ENCODE data around the gene ARHGAP15. TPM values are rescaled to one million over a fixed set of nuclear protein-coding genes. Genes with fewer than 3 reads are reported as not detected.

ARHGAP15 gene
- polyA plus RNA-seq, 1 donor from 2014 or later: 0.30 TPM

- no peaks in the 10 kb centered on the region for H3F3A ChIP-seq (ENCODE audit: insufficient read depth, low read length, poor library complexity, severe bottlenecking)
- no peak overlapping the region for H3K4me2 ChIP-seq (ENCODE audit: low read length)
- no peak overlapping the region for H3K27ac ChIP-seq (ENCODE audit: low read length)
- H3K9me3 ChIP-seq (ENCODE audit: low read length): no peaks in the 10 kb centered on the region
- no peaks in the 10 kb centered on the region for H3K9me2 ChIP-seq (ENCODE audit: insufficient read depth, low read length)
- H3K4me3 ChIP-seq (ENCODE audit: low read length): no peak overlapping the region
- no peaks in the 10 kb centered on the region for H3K79me2 ChIP-seq (replicated peaks; ENCODE audit: insufficient read depth, low read length)
- no peaks in the 10 kb centered on the region for H4K20me1 ChIP-seq (ENCODE audit: insufficient read depth)
- no peaks in the 10 kb centered on the region for H3K36me3 ChIP-seq (ENCODE audit: insufficient read depth, low read length)
- TF ChIP-seq EP300 (conservative IDR thresholded peaks at IDR 0.05; ENCODE audit: poor library complexity, severe bottlenecking) (no peak), SMC3 (conservative IDR thresholded peaks at IDR 0.05; ENCODE audit: poor library complexity) (no peak), MXI1 (conservative IDR thresholded peaks at IDR 0.05; ENCODE audit: poor library complexity, severe bottlenecking) (no peak), CTCF (IDR thresholded peaks at IDR 0.05; ENCODE audit: poor library complexity, severe bottlenecking) (no peak), TAF1 (IDR thresholded peaks at IDR 0.05; ENCODE audit: low read depth) (no peak), EZH2 (IDR thresholded peaks at IDR 0.05; ENCODE audit: borderline replicate concordance, insufficient read depth, low read length, poor library complexity, severe bottlenecking) (no peak), POLR2AphosphoS5 (IDR thresholded peaks at IDR 0.05) (no peak), RAD21 (conservative IDR thresholded peaks at IDR 0.05) (no peak)
- TF ChIP-seq, protein P1, sequence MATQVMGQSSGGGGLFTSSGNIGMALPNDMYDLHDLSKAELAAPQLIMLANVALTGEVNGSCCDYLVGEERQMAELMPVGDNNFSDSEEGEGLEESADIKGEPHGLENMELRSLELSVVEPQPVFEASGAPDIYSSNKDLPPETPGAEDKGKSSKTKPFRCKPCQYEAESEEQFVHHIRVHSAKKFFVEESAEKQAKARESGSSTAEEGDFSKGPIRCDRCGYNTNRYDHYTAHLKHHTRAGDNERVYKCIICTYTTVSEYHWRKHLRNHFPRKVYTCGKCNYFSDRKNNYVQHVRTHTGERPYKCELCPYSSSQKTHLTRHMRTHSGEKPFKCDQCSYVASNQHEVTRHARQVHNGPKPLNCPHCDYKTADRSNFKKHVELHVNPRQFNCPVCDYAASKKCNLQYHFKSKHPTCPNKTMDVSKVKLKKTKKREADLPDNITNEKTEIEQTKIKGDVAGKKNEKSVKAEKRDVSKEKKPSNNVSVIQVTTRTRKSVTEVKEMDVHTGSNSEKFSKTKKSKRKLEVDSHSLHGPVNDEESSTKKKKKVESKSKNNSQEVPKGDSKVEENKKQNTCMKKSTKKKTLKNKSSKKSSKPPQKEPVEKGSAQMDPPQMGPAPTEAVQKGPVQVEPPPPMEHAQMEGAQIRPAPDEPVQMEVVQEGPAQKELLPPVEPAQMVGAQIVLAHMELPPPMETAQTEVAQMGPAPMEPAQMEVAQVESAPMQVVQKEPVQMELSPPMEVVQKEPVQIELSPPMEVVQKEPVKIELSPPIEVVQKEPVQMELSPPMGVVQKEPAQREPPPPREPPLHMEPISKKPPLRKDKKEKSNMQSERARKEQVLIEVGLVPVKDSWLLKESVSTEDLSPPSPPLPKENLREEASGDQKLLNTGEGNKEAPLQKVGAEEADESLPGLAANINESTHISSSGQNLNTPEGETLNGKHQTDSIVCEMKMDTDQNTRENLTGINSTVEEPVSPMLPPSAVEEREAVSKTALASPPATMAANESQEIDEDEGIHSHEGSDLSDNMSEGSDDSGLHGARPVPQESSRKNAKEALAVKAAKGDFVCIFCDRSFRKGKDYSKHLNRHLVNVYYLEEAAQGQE (IDR thresholded peaks at IDR 0.05; ENCODE audit: borderline replicate concordance): no peak
- no peak overlapping the region for H2AFZ ChIP-seq (ENCODE audit: low read depth, low read length)
- H3K27me3 ChIP-seq (ENCODE audit: insufficient read depth, low read depth, low read length): no peaks in the 10 kb centered on the region
- H3K9ac ChIP-seq (ENCODE audit: low read length): no peak overlapping the region
These were observed 579.5 kb downstream of the ARHGAP15 start for GRCh38 chr2:143708682-143709081.

- Histone ChIP-seq H3K9me2 (ENCODE audit: insufficient read depth, low read length) (no peaks in the 10 kb centered on the region), H3K36me3 (ENCODE audit: insufficient read depth, low read length) (no peaks in the 10 kb centered on the region), H3K27ac (ENCODE audit: low read length) (no peak overlapping the region), H3K79me2 (replicated peaks; ENCODE audit: insufficient read depth, low read length) (no peaks in the 10 kb centered on the region), H3K9ac (ENCODE audit: low read length) (no peak overlapping the region), H2AFZ (ENCODE audit: low read depth, low read length) (no peak overlapping the region), H4K20me1 (ENCODE audit: insufficient read depth) (no peaks in the 10 kb centered on the region), H3F3A (ENCODE audit: insufficient read depth, low read length, poor library complexity, severe bottlenecking) (no peaks in the 10 kb centered on the region), H3K27me3 (ENCODE audit: insufficient read depth, low read depth, low read length) (no peaks in the 10 kb centered on the region), H3K4me2 (ENCODE audit: low read length) (no peak overlapping the region), H3K9me3 (ENCODE audit: low read length) (no peaks in the 10 kb centered on the region), H3K4me3 (ENCODE audit: low read length) (no peak overlapping the region)
- TF ChIP-seq CTCF (IDR thresholded peaks at IDR 0.05; ENCODE audit: poor library complexity, severe bottlenecking): no peak
- no peak for TF ChIP-seq POLR2AphosphoS5 (IDR thresholded peaks at IDR 0.05)
- no peak for TF ChIP-seq MXI1 (conservative IDR thresholded peaks at IDR 0.05; ENCODE audit: poor library complexity, severe bottlenecking)
- TF ChIP-seq RAD21 (conservative IDR thresholded peaks at IDR 0.05): no peak
- no peak for TF ChIP-seq SMC3 (conservative IDR thresholded peaks at IDR 0.05; ENCODE audit: poor library complexity)
- no peak for TF ChIP-seq TAF1 (IDR thresholded peaks at IDR 0.05; ENCODE audit: low read depth)
- TF ChIP-seq EP300 (conservative IDR thresholded peaks at IDR 0.05; ENCODE audit: poor library complexity, severe bottlenecking): no peak
- TF ChIP-seq, protein P1 (IDR thresholded peaks at IDR 0.05; ENCODE audit: borderline replicate concordance): no peak
- TF ChIP-seq EZH2 (IDR thresholded peaks at IDR 0.05; ENCODE audit: borderline replicate concordance, insufficient read depth, low read length, poor library complexity, severe bottlenecking): no peak
These were observed 581.0 kb downstream of the ARHGAP15 start for GRCh38 chr2:143710196-143710595.
